ENCODE measurements around the gene DENND1B.

DNA sequence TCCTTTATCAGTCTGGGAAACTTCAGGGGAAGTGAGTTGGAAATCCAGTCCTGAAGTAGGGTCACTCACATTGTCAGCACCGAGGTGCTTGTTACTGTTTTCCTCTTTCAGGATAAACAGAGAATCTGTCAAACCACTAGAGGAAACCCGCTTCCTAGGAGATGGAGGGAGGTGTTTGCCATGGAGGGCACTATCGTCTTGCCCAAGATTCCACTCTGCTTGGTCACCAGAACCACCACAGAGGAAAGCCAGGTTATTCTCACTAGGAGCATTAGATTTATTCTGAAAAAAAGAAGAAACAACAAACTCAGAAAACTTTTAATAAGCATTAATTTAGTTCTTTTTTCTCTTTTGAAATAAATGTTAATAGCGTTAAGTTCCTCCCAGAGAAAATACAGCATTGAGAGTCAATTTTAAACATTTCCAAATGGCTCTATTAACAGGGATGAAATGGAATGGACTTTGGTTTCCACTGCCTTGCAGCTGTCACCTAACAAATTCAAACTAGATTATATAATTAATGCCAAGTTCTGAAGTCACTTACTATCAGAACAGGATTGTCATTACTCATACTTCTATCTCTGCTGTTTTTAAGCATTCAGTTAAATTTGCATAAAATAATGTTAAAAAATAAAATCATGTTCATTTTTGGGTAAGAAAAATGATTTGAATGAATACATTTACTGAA is 264.4 kb downstream of the DENND1B start:
- TF ChIP-seq, protein P1, sequence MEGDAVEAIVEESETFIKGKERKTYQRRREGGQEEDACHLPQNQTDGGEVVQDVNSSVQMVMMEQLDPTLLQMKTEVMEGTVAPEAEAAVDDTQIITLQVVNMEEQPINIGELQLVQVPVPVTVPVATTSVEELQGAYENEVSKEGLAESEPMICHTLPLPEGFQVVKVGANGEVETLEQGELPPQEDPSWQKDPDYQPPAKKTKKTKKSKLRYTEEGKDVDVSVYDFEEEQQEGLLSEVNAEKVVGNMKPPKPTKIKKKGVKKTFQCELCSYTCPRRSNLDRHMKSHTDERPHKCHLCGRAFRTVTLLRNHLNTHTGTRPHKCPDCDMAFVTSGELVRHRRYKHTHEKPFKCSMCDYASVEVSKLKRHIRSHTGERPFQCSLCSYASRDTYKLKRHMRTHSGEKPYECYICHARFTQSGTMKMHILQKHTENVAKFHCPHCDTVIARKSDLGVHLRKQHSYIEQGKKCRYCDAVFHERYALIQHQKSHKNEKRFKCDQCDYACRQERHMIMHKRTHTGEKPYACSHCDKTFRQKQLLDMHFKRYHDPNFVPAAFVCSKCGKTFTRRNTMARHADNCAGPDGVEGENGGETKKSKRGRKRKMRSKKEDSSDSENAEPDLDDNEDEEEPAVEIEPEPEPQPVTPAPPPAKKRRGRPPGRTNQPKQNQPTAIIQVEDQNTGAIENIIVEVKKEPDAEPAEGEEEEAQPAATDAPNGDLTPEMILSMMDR (IDR thresholded peaks at IDR 0.05), result no peak
- no peak for TF ChIP-seq POLR2A (IDR thresholded peaks at IDR 0.05)

Data from breast epithelium (tissue), 3 donors.